HG03139 (cell line): ENCODE results near the gene LBR.

Source experiments
- ATAC-seq: cut with Tn5 transposase; IDR thresholded peaks from one replicate; pipeline ENCODE4 v1.9.1; 2021; ENCODE audit not compliant: unreplicated experiment

Gene LBR

DNA sequence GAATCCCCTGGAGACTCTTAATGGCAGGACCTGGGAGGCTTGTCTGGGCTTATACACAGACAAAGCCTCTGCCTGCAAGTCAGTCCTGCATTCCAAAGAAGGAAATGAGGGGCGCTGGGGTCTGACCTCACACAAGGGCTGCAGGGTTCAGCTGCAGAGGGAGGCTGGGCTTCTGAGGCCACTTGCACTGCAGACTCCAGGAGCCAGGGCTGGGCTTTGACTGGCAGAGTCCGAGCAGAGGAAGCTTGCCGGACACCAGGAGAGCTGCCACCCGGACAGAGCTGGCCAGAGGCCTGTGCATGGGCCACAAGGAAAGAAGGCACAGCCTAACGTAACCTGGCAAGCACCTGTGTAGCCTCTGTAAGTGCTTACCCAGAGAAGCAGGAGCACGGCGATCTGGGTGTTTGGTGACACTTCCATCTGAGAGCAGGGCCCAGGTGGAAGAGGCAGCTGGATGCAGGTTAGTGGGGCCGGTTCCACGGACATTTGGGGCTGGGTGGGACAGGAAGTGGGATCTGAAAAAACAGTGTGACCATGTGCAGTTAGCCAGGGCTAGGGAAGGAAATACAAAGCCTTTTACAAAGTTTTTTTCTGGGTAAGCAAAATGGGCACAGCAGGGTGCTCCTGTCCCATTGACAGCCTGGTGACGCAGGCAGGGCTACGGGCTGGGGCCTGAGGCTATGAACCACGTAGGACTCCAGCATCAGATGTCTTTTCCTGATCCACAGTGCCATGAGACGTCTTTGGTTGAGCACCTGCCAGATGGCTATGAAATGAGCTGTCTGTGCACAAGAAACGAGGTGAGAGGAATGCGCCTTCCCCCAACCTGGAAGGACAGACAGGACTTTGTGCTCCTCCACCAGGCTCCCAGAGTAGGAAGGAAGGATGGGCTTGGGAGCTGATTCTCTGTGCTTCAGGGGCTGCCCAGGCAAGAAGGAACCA is 37.3 kb upstream of the LBR start:
- ATAC-seq: no peak

DNA sequence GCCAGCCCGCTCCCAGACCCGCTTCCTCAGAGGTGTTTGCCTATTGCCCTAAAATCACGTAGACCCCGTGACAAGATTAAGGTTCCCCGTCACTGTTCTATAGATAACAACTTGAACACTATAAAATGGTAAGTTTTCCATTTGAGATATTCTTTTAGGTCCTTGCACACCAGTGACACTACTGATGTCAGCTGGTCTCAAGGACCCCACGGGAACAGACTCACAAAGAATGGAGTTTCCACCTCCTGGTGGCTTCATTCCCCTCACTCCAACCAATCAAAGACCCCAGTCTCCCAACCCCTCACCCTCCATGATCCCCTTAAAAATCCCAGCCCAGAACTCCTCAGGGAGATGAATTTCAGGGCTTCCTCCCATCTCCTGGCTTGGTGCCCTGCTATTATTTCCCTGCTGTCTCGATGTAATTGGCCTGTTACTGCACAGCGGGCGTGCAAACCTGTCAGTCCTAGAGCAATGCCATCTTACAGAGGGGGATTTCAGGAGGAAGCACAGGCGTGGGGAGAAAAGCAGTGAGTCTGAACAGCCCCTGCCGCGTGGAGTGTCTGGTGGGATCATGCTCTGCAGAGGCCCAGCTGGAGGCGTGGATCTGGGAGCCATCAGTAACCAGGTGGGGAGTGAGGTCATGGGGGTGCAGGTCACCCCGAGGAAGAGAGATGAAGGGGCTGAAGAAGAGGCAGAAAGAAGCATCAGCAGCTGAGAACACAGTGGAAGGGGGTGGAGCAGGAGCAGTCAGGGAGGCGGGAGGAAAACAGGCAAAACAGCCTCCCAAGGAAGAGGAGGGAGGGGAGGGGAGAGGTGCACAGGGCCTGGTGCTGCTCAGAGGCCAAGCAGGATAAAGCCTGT is 35.1 kb upstream of the LBR start:
- ATAC-seq: no peak

DNA sequence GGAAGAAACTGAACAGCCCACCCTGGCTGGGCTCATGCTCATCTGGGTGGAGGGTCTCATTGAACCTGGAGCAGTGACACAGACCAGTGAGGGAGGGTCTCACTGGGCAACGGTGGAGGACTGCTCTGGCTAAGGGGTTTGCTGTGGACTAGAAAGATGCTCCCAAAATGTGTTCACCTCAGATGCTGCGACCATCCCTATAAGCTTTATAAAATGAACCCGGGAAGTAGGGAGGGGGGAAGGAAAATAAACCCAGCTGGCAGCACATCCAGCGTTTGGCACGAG is 34.5 kb upstream of the LBR start:
- no peak for ATAC-seq

GRCh38 chr1:225461533-225462428 is 33.9 kb upstream of the LBR start:
- no peak for ATAC-seq

GRCh38 chr1:225460737-225461532 is 33.1 kb upstream of the LBR start:
- ATAC-seq: no peak

DNA sequence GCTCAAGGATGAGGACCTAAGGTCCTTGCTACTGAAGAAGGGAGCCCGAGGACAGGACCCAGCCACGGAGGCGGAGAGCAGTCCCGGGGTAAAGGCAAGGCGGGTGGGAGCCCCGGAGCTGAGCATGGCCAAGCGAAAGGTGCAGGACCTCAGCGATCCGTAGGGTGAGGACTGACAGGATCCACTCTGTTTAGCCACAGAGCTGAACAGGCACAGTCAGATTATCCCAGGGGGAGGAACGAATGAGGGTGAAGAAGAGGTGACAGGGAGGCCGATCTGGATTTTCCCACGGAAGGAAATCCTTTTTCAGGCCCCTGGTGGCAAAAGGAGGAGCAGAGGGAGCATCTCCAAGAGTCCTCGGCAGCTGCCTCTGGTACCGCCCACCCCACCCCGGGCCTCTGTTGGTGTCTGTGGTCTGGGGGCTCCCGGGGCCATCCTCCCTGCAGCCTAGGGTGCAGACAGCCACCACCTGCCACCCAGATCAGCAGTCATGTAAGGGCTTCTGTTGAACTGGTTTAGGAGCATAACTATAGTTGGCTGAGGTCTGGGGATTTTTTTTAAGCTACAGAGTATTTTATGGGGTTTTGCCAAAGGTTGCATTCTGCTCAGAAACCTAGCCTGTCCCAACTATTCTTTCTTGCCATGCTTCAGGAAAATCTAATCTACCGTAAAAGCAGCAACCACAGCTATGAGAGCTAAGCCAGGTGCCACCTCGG is 32.3 kb upstream of the LBR start:
- ATAC-seq: no peak

DNA sequence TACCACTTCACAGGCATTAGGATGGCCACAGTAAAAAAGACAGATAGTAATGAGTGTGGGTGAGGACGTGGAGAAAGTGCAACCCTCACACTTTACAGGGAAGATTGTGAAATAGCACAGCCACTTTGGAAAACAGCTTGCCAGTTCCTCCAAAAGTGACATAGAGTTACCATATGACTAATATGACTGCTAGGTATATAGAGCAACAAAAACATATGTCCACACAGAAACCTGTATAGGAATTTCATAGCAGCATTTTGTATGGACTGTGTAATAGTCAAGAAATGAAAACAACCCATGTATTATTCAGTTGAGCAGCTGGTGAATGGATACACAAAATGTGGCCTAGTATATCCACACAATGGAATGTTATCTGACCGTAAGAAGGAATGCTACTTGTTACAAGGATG is 30.4 kb upstream of the LBR start:
- ATAC-seq: no peak

GRCh38 chr1:225454733-225455132 is 26.9 kb upstream of the LBR start:
- ATAC-seq: no peak

- ATAC-seq: no peak
Observed at GRCh38 chr1:225453797-225454648, 26.2 kb upstream of the LBR start.

DNA sequence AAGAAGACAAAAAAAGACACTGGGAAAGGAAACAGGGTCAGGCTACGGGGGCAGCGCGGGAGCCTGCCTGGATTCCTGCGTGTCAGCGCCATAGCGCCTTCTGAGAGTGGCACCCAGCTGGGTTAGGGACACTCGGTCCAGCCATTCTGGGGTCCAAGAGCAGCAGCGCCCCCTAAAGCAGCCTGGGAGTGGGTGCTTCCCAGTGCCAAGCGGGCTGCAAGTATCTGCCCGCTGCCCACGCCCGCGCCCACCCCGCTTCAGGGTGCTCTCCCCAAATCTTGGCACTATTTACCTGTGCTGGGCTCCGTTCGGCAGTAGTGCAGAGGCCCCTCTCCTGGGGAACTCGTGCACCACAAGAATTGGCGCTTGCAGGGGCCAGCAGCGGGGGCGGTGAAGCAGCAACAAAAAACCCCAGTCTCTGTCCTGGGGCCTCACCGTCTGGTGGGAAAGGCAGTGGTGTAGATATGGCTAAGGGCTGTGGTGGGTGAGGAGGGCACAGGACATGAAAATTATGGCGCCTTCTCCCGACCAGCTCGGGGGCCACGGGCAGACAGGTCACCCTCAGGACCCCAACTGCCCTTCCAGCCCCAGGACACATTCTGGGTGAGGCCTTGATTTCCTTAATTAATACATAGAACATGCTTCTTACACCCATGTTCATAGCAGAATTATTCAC is 24.1 kb upstream of the LBR start:
- no peak for ATAC-seq

DNA sequence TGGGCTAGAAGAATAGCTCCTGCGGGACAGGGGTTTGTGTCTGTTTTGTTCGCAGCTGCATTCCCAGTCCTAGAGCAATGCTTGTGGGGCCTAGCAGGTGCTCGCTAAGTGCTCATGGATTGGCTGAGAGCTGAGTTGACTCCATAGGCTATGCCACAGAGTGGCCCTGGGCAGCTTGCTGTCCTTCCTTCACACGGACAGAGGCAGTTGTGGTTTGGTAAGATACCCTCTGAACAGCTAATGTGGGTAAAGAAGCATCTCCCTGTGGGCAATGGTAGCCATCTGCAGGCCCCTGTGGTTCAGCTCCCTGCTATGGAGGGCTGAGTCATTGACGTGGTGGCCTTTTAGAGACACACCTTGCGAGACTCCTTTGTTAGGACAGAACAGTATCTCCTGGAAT is 23.5 kb upstream of the LBR start:
- ATAC-seq: no peak

GRCh38 chr1:225450491-225451191 is 22.8 kb upstream of the LBR start:
- no peak for ATAC-seq

- no peak for ATAC-seq
Observed at GRCh38 chr1:225449774-225450173, 21.9 kb upstream of the LBR start.

DNA sequence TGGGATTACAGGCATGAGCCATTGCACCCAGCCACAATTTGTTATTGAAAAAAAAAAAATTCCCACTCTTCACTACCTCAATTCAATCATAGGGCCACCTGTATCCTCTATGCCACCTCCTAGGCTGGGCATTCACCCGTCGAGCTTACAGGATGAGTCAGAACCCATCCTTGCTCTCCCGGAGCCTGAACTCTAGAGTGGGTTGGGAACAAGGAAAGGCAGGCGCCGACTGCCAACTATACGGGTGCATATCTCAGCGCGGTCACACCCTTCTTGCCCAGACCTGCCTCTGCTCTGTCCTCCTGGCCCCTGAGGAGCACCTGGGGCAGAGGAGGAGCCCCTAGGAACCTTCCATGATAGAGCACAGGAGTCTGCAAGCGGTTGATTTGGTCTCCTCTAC is 21.4 kb upstream of the LBR start:
- ATAC-seq: no peak

GRCh38 chr1:225448146-225448805 is 20.4 kb upstream of the LBR start:
- ATAC-seq: no peak

DNA sequence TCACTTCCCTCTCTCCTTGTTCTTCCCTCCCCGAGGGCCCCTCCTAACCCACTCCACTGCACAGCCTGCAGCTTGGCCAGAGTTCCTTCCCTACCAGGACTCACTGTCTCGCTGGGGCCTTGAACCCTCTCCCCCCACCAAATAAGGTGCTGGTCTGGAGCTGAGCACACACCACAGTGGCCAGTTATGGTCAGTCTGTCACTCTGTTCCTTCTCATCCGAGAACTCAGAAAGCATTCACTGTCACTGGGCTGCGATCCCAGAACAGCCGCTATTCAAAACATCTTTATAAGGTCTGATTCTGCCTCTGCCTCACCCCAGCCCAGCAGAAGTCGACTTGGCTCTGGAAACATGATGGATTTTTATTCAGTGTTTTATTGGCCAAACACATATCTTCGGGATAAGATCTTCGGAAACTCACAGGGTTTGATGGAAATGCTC is 19.8 kb upstream of the LBR start:
- ATAC-seq: no peak

DNA sequence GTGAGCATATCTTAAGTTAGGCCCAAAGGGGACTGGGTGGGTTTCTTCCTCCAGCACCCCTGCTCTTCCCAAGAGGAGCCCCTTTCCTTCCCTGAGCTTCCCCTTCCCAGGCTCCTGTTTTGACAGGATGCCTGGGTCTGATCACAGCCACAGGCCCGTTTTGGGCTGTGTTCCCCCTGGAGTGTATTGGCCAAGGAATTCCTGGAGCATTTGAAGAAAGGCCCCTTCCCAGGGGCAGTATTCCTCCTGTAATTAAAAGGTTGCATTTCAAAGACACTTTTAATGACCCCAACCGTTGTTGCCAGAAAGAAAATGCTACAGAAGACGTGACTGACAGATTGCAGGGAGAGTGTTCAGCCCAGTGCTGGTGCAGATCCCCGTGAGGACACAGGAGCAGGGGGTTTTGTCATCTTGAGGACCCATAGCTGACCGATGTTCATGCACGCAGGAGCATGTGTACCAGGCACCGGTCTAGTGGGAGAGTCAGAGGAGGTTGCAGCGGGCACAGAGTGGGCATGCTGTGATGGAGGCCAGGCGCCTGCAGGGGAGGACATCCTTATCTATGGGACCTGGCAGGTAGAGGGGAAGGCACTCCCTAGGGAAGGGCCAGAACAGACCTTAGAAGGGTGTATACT is 19.3 kb upstream of the LBR start:
- ATAC-seq: no peak
